ENCODE data around the gene RBMY1J.
"Not testable (repeated sequence)": the region's sequence is repeated elsewhere in the genome, so short reads cannot be mapped to it uniquely, and the experiment has no call there.

RBMY1J gene

GRCh38 chrY:22403110-22403509, at the start of gene RBMY1J:
TSS of gene RBMY1J (plus strand) at chrY:22403410. CDS start at chrY:22405448, 2,038 bp downstream.
- DNase-seq (ENCODE audit: low read depth): not testable (repeated sequence)

- DNase-seq (ENCODE audit: low read depth): no peak
Measured at GRCh38 chrY:22367416-22367815, 35.8 kb upstream of the RBMY1J start.

- no peak for DNase-seq (ENCODE audit: low read depth)
Measured at GRCh38 chrY:22370623-22371022, 32.6 kb upstream of the RBMY1J start.

DNA sequence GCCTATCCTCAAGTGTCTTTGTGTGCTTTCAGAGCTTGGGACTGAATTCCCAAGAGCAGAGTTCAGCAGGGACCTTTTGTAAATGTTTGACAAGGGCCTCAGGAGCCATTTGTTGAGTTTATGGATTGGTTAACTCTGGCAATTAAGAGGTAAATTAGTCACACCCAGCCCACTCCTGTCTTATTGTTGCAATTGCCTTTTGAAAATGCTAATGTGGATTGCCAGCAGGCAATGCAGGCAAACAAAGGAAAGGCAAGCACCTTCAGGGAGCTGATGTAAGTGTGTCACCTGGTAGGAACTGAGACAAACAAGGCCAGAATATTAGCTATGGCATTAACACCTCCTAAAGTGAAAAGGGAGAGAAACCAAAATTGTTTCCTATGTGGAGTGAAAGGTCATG, 29.7 kb upstream of the RBMY1J start:
- no peak for DNase-seq (ENCODE audit: low read depth)

DNA sequence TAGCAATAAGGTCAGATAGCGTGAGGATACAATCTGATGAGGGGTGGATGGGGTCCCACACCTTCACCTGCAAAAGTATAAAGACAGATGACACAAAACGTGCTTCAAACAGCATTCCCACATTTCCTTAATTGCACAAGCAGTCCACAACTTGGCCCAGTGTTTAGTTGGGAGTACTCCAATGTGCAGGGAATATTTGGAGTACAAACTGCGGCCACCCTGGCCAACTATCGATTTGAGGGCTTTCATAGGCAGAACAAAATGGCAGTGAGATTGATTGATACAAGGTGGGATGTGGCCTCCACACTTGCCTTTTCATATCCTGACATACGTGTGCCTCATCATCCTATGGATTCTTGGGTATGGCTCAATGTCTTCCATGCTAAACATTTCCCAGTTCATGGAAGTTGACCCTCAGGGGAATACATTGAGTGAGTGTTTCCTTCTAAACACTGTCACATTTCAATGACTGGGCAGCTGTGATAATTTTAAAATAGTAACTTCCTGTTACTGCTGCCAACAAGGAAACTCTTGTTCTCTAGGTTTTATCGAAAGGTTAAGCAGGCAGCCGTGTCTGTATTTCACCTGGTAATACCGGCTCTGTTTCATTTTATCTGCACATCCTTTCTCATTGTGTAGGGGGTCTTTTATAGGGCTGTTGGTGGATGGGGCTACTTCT, 41.6 kb downstream of the RBMY1J start:
- not testable (repeated sequence) for DNase-seq (ENCODE audit: low read depth)

- DNase-seq (ENCODE audit: low read depth): not testable (repeated sequence)
Measured at GRCh38 chrY:22455522-22455921, 52.3 kb downstream of the RBMY1J start.

GRCh38 chrY:22461962-22462361, 58.8 kb downstream of the RBMY1J start:
- not testable (repeated sequence) for DNase-seq (ENCODE audit: low read depth)
